Activated CD8-positive, alpha-beta memory T cell treated with anti-CD3 and anti-CD28 coated beads, Interleukin-2, amount 50 U/mL, for 1 hour (primary cell): ENCODE results near the gene PAXX.
"Not testable (repeated sequence)": the region's sequence is repeated elsewhere in the genome, so short reads cannot be mapped to it uniquely, and the experiment has no call there.

Experiments
- DNase-seq: peaks from one replicate; pipeline ENCODE4 v3.0.0-alpha.2; 2020; ENCODE audit errors: extremely low read depth

The PAXX gene

DNA sequence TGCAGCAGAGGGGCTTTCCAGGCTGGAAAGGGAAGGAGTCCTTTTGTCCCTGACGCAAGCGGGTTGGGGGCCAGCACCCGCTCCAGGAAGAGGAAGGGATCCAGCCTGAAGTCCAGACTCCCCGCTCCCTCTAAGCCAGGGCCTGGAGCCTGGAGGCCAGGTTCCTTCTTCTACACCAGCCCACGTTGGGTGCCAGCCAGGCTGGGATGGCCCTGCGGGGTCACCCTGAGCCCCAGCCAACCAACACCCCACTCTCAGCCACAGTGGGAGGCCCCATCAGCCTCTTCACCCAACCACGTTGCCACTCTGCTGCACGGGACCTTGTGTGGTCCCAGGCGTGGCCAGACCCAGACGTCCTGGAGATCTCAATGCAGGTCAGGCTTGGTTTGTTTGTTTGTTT lies 40.6 kb downstream of the PAXX start:
- DNase-seq, result no peak

DNA sequence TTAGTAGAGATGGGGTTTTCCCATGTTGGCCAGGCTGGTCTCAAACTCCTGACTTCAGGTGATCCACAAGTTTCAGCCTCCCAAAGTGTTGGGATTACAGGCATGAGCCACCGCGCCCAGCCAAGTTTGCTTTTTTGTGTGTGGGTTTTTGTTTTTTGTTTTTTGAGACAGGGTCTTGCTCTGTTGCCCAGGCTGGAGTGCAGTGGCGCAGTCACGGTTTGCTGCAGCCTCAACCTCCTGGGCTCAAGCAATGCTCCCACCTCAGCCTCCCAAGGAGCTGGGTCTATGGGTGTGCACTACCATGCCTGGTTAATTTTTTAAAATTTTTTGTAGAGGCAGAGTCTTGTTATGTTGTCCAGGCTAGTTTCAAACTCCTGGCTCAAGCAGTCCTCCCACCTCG lies 41.3 kb downstream of the PAXX start:
- not testable (repeated sequence) for DNase-seq

DNA sequence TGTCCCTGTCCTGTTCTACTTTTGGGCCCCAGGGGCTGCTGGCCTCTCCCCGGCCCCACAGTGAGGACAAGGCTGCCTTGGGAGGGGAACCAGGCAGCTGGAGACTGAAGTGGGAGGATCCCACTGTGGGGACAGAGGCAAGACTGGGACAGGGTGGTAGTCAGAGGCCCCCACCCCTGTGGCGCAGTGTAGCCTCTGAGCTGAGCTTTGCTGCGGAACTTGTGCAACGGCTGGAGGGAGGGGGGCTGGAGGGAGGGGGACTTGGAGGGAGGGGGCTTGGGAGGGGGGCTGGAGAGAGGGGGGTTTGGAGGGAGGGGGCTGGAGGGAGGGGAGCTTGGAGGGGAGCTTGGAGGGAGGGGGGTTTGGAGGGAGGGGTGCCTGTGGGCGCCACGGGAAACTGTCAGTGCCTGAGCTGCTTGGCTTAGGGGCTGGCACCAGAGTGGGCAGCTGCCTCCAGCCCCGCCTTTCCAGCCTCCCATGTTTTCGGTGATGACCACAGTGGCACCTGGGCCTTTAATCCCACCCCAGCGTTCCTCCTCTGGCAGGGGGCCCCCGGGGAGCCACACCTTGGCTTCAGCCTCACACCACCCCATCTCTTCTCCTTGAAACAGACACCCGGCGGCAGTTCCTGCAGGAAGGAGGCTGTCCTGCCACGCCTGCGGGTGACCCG lies 42.0 kb downstream of the PAXX start:
- DNase-seq, result no peak

DNA sequence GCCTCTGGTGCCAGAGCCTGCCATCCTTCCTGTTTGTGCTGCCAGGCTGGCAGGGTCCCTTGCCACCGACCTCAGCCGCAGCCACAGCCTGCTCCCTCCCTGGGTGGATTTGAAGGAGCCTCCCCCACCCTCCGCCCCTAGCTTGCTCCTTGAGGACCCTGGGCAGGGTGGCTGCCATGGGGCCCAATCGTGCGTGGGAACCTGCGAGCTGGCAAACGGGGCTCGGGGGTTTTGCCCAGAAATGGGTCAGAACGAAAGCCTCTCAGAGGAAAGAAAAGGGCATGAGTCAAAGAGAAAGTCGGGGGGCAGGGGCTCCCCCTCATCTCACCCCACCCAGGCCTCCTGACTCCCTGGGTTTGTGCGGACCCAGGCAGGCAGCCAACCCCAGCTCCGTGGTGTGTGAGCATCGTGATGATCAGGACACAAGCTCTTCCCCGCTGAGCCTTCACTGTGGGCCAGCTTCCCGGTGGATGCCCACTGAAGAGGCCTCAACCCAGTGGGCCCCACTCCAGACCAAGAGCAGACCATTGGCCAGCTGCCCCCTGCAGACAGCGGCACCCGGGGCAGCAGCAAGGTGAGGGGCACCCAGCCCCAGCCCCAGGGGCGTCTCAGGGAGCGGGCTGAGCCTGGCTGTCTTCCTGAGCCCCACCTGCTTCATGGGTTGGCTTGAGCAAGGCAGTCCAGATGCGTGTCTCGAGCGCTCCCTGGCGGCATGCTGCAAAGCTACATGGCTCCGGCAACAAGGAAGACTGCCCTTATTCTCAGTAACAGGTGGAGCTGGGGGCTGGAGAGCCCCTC lies 42.7 kb downstream of the PAXX start:
- peak; percentile 76 for DNase-seq

DNA sequence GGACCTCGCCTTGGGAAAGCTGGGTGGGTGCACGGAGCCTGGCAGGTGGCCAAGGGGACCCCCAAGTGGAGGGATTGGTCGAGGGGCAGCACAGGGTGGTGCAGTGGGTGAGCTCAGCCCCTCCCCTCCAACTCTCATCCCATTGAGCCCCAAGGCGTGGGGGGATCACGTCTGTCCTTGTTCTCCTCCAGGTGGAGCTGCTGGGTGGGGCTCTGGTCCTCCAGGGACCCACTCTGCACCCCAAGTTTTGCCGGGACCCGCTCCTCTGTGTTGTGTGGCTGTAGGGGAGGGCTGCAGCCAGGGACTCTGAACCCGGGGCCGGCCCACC lies 43.2 kb downstream of the PAXX start:
- no peak for DNase-seq

DNA sequence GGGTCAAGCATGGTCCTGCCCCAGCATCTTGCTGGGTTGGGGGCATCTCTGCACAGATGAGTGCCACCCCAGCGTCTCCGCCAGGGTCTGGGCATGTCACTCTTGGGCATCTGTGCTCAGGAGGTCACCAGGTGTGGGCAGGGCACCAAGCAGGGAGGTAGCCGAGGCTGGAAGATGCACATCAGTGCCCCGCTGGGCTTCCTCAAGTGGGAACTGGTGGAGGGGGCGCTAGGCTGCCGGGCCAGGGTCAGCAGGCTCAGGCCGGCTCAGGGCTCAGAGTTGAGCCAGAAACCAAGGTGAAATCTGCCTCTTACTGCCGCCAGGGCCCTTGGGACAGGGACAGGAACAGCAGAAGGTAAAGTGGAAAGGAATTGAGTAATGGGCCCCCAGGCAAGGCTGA lies 43.7 kb downstream of the PAXX start:
- DNase-seq, result no peak

DNA sequence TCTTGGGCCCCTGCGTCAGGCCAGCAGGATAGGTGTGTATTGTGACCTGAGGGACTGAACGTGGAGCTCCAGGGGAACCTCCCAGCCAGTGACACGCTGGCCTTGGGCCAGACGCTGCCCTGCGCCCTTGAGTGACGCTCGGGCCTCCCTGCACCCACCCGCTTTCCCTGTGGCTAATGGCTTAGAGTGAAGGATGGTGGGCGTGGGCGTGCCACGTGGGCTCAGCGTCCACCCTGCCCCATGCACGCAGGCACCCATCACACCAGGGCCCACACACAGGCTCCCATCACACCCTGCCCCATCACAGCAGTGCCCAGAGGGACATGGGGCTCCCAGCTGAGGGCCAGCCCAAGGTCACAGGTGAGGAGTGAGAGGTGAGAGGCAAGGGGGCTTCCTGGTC lies 44.8 kb downstream of the PAXX start:
- no peak for DNase-seq

DNA sequence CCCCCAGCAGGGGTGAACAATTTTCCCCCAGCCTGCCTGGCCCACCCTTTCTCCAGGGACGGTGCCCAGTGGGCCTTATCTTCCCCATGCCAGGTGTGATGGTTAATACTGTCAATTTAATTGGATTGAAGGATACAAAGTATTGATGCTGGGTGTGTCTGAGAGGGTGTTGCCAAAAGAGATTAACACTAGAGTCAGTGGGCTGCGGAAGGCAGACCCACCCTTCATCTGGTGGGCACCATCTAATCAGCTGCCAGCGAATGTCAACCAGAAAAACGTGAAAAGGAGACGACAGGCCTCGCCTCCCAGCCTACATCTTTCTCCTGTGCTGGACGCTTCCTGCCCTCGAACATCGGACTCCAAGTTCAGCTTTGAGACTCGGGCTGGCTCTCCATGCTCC lies 45.3 kb downstream of the PAXX start:
- DNase-seq, result no peak

DNA sequence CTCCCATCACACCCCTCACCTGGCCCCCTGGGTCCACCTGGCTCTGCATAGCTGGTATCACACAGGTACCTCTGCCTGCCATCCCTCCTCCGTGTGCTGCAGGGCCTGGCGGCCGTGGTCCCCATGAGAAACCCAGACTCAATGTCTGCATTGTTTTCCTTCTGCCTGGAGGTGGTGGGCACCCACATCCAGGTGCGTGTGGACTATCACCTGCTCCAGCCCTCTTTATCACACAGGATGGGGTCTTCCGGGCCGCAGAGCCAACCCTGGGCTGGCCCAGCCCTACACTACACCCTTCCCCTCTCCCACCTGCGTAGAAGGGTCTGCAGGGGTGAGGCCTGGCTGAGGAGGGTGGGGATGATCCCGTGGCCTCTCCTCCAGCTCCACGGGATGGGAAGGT lies 46.7 kb downstream of the PAXX start:
- no peak for DNase-seq

DNA sequence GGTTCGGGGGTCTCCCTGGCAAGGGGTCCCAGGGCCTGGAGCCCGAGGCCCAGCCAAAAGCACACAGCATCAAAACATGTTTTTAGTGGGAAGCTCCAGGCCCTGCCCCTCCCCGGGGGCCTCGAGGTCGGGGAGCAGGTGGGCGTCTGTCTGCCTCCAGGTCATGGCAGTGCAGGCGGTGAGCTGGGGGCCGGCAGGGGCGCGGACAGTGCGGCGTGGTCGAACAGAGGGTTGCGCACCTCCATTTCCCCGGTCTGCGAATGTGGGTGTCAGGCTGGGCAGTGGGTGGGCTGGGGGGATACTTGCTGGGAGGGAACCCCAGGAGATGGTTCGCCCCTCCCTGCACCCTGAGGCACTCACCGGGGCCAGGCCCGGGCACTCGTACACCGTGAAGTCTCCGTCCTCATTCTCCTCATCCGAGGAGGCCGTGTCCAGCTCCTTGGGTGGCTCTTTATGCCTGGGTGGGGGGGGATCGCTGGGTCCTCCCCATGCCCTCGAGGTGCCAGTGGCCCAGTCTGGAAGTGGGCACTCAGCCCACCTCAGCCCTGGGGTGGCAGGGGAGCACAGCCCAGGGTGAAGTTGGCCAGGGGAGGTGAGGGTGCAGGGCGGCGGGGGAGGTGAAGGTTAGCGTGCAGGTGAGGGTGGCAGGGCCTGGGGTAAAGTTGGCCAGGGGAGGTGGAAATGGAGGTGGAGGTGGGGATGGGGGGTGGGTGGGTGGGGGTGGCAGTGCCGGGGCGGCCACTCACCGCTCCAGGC lies 47.6 kb downstream of the PAXX start:
- no peak for DNase-seq

DNA sequence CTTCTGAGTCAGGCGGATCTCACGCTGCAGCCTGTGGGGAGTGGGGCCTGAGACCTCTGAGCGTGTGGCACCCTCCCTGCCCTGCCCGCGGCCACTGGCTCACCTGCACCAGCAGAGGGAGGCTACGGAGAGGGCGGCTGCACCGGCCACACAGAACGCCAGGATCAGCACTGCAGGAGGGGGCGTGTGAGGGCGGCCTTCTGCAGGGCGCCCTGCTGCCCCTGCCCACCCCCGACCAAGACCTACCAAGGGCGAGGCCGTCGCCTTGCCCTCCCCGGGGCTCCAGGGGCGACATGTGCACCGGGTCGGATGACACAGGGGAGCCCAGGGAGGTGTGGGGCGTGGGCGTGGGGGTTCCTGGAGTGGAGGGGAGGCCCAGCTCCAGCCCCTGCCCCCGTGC lies 48.3 kb downstream of the PAXX start:
- no peak for DNase-seq

DNA sequence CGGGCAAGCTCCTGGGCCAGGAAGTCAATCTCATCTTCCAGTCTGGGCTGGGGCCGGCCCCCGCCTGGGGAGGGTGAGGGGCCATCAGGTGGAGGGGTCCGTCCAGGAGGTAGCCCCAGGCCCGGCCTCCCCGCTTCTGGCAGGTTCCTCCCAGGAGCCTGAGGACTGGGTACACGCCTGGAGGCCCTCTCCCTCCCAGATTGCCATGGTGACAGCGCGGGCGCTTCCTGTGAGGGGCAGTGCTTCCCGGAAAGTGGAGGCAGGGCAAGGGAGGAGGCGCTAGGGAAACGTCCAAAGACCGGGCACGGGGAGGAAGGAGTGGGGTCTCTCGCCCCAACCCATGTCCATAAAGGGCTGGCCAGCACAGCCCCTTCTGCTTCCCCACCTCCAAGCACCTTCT lies 48.9 kb downstream of the PAXX start:
- DNase-seq, result no peak

DNA sequence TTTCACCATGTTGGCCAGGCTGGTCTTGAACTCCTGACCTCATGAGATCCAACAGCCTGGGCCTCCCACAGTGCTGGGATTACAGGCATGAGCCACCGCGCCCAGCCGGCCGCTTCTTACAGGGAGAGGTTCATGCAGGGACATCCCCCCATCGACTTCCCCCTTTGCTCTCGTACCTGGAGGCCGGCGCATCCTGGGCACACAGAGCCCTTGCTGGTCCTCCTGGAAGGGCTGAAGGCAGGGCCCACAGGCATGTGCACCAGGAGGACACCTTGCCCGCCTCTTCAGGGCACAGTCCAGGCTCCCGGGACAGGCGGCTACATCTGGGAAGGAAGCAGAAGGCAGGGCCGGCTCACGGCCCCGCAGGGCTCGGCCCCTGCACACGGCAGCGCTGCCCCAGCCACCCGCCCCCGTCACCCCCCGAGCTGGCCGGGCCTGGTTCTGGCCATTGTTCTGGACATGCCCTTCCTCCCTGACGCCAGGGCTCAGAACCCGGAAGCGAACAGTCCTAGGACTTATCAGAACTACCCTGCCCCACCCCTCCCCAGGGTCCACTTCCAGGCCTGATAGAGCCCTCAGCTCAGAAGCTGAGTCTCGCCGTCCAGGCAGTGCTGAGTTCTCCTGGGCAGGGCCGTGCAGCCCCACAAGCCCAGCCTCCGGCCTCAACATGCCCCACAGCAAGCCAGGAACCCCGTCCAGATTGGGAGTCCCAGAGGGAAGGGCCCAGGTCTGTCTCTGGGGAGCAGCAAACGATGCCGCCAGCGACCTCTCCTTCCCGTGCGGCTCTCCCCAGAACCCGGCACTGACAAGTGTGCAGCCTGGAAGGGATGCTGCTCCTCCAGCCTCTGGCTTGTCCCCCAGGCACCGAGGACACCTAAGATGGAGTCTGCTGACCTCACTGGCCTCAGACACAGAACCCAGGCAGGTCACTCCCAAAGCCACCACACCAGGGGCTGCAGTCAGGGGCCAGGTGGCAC lies 50.8 kb downstream of the PAXX start:
- no peak for DNase-seq
